GM21619 (cell line): ENCODE data around the gene SPDYE4.

Experiments
- ATAC-seq: cut with Tn5 transposase; IDR thresholded peaks from one replicate; pipeline ENCODE4 v1.9.1; 2021; ENCODE audit not compliant: unreplicated experiment

The SPDYE4 gene

DNA sequence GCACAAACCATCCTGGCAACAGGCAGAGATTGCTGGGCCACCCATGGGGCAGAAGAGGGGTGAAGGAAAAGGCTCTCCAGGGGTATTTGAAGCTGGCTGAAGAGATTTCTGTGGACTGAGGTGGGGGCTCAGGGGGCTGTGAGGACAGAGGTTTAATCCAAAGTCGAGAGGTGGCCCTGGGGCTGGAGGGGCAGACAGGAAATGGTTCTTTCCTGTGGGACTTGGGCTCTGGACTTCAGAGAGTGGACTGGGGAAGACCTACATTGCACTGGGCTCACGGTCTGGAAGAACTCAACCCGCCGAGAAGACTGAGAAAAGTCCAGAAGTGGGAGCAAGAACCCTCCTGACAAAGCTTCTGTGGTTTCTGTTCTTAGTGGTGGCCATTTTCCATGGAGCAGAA, 16.6 kb downstream of the SPDYE4 start:
- no peak for ATAC-seq

GRCh38 chr17:8741366-8741765, 17.0 kb downstream of the SPDYE4 start:
- no peak for ATAC-seq

- ATAC-seq = no peak
Measured at GRCh38 chr17:8740486-8740885, 17.9 kb downstream of the SPDYE4 start.

- ATAC-seq = no peak
Measured at GRCh38 chr17:8739097-8739496, 19.2 kb downstream of the SPDYE4 start.

DNA sequence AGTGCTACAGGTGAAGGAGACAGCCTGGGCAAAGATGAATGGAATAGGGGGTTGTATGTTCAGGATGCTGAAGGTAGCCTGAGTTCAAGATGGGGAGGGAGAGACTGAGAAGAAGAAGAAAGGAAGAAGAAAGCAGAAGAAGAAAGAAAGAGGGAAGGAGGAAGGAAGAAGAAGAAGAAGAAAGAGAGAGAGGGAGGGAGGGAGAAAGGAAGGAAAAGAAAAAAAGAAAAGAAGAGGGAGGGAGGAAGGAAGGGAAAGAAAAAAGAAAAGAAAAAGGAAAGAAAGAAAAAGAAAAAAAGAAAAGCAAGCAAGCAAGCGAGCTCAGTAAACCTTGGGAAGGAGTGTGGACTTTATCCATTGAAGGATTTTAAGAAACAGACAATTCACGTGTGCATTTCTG, 21.6 kb downstream of the SPDYE4 start:
- ATAC-seq = no peak

GRCh38 chr17:8736362-8736761, 22.0 kb downstream of the SPDYE4 start:
- ATAC-seq = no peak

GRCh38 chr17:8735336-8735939, 22.9 kb downstream of the SPDYE4 start:
- ATAC-seq = no peak

- ATAC-seq = no peak
Measured at GRCh38 chr17:8734876-8735275, 23.5 kb downstream of the SPDYE4 start.

DNA sequence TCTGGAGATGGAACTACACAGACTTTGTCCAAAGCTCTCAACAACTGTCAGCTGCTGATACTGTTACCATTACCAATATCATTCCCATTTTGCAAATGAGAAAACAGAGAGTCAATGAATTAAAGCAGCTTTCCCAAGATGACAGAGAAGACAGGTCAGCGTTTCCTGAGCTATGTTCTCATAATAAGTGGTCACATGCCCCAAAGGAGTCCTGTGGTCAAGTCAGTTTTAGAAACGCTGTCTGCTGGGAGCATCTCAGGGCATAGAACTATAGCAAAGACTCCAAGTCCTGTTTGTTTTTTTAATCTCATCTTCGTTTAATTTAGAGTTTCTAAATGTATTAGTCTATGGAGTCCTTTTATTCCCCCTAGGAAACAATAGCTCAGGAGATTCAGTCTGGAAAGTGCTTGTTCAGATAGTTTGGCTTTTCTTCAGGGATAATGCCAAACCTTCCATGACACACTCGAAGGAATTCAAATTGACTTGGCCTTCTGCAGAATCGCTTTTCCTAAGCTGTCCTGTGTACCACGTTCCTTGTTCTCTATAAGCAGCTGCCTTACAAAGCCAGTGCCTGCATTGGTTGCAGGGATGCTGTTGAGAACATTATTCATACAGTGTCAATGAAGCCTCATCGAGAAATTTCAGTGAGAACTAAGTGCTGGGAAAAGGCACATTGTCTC, 25.8 kb downstream of the SPDYE4 start:
- ATAC-seq = no peak

DNA sequence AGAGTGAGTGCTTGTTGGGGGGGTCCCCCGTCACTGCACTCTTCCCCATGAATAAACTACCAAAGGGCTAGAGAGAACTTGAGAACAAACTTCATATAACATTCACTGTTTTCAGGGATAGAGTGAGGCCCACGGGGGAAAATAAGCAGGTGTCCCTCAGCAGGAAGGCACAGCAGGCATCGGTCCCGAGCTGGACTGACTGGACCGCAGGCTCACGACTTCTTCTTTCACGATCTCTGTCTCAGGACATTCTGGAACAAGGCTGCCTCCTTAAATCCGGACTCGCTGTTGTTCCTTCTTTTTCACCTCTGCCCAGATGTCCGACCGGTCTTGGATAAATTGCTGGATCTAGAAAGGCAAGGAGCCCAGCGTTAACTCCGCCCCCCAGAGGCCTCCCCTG, 28.5 kb downstream of the SPDYE4 start:
- no peak for ATAC-seq

- no peak for ATAC-seq
Measured at GRCh38 chr17:8729421-8729820, 28.9 kb downstream of the SPDYE4 start.

DNA sequence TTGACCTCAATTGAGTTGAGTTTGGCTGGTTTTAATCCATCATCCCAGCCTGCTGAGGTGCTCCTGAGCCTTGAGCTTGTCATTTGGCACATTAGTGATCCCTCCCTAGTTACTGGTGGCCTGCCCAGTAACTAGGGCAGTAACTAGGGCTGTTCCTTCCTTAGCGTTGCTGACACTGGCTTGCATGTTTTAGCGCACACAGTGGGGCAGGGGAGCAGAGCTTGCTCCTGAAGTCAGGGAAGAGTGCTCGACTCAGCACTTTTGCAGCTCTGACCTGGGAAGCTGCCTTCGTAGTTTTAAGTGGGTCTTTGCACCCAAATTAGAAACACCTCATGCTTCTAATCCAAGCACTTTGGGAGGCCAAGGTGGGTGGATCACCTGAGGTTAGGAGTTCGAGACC, 29.4 kb downstream of the SPDYE4 start:
- ATAC-seq = no peak

DNA sequence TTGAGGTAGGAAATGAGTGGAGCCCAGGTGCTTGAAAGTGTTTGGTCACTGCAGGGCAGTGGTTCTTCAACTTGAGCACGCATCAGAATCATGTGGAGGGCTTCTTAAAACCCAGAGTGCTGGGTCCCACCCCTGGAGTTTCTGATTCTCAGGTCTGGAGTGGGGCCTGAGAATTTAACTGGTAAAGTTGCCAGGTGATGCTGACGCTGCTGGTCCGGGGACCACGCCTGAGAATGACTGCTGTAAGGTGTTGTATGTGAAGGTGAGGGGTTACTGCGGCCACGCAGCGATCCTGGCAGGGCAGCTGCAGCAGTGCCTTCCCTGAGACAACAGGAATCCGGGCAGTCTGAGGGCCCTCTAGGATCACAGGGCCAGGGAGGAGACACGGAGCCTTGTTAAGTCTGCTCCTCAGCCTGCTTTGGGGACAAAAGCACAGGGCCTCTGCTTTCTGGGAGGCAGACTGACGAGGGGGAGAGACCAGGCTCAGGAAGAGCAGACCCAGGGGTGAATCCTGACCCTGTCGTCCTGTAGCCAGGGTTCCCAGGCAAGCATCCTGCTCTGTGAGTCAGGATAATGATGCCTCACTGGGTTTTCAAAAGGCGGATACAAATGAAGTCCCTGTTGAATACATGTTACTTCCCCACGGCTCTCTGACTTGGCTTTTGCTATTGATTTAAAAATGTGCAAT, 30.0 kb downstream of the SPDYE4 start:
- no peak for ATAC-seq

- ATAC-seq = no peak
Measured at GRCh38 chr17:8726941-8727555, 31.3 kb downstream of the SPDYE4 start.

- no peak for ATAC-seq
Measured at GRCh38 chr17:8725881-8726876, 32.2 kb downstream of the SPDYE4 start.

DNA sequence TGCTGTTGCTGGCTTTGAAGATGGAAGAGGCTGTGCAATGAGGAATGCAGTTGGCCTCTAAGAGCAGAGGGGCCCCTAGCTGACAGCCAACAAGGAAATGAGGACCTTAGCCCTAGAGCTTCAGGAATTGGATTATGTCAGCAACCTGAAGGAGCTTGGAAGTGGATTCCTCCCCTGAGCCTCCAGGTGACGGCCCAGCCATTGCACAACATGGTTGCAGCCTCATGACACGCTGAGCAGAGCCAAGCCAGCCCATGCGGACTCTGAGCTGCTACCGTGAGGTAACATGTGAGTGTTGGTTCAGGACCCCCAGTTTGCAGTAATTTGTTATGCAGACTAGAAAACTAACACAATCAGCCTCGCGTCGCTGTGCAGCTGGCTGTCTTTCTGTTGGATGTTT, 33.9 kb downstream of the SPDYE4 start:
- no peak for ATAC-seq

GRCh38 chr17:8720596-8720995, 37.8 kb downstream of the SPDYE4 start:
- no peak for ATAC-seq

GRCh38 chr17:8719291-8720246, 38.8 kb downstream of the SPDYE4 start:
- no peak for ATAC-seq

DNA sequence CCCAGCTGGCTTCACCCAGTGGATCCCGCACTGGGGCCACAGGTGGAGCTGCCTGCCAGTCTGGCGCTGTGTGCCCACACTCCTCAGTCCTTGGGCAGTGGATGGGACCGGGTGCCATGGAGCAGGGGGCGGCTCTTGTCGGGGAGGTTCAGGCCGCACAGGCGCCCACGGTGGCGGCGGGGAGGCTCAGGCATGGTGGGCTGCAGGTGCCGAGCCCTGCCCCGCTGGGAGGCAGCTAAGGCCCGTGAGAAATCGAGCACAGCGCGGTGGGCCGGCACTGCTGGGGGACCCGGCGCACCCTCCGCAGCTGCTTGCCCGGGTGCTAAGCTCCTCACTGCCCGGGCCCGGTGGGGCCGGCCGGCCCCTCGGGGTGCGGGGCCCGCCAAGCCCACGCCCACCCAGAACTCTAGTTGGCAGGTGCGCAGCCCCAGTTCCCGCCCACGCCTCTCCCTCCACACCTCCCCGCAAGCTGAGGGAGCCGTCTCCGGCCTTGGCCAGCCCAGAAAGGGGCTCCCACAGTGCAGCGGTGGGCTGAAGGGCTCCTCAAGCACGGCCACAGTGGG, 40.3 kb downstream of the SPDYE4 start:
- no peak for ATAC-seq
